ENCODE data around the gene FER. TPM values are rescaled to one million over a fixed set of nuclear protein-coding genes. Genes with fewer than 3 reads are reported as not detected.

The FER gene
- total and polyA plus RNA-seq, 10 donors = 0.96 to 38.8 (median 21.2) TPM

GRCh38 chr5:109028608-109029299 lies 281.1 kb downstream of the FER start:
- H3K9me3 ChIP-seq = peaks cover 0 to 9% (median 5%) of the 10 kb centered on the region in 8 donors
- DNase-seq = no peak
- intact Hi-C loops (cut with DNase I; ENCODE audit: low total_unique reads) = no loop called here
- no peaks in the 10 kb centered on the region for H3K27me3 ChIP-seq (replicated peaks in 1 of 7)
- no peak overlapping the region for H3K27ac ChIP-seq
- no peak overlapping the region for H3K4me3 ChIP-seq
- 75 to 85% (median 82%) methylated on average over 2 of the region's 2 CpGs for WGBS, 5 donors
- TF ChIP-seq CTCF (IDR thresholded peaks at IDR 0.05 in 8 of 11, conservative IDR thresholded peaks at IDR 0.05 in 3 of 11) = no peak
- TF ChIP-seq POLR2A (IDR thresholded peaks at IDR 0.05) = no peak
- TF ChIP-seq POLR2AphosphoS5 (IDR thresholded peaks at IDR 0.05) = no peak
- peaks cover 0 to 9% (median 2%) of the 10 kb centered on the region in 6 donors for H3K36me3 ChIP-seq
- H3K4me1 ChIP-seq = no peaks in the 10 kb centered on the region

GRCh38 chr5:109029847-109030246 lies 282.1 kb downstream of the FER start:
- Histone ChIP-seq H3K36me3 (no peaks in the 10 kb centered on the region), H3K27me3 (replicated peaks in 1 of 7) (no peaks in the 10 kb centered on the region), H3K4me3 (no peak overlapping the region), H3K9me3 (no peaks in the 10 kb centered on the region), H3K27ac (no peak overlapping the region), H3K4me1 (no peaks in the 10 kb centered on the region)
- intact Hi-C loops (cut with DNase I; ENCODE audit: low total_unique reads) = no loop called here
- DNase-seq = no peak
- TF ChIP-seq POLR2A (IDR thresholded peaks at IDR 0.05) (no peak), CTCF (IDR thresholded peaks at IDR 0.05 in 8 of 11, conservative IDR thresholded peaks at IDR 0.05 in 3 of 11) (no peak), POLR2AphosphoS5 (IDR thresholded peaks at IDR 0.05) (no peak)
- 93 to 100% (median 96%) methylated on average over 1 of the region's 1 CpG for WGBS, 5 donors

GRCh38 chr5:109030360-109031143 lies 282.9 kb downstream of the FER start:
- Histone ChIP-seq H3K4me1 (no peaks in the 10 kb centered on the region), H3K9me3 (no peaks in the 10 kb centered on the region), H3K36me3 (no peaks in the 10 kb centered on the region), H3K27me3 (replicated peaks in 1 of 7) (no peaks in the 10 kb centered on the region), H3K4me3 (no peak overlapping the region), H3K27ac (no peak overlapping the region)
- intact Hi-C loops (cut with DNase I; ENCODE audit: low total_unique reads) = no loop called here
- TF ChIP-seq CTCF (IDR thresholded peaks at IDR 0.05 in 8 of 11, conservative IDR thresholded peaks at IDR 0.05 in 3 of 11) = no peak
- TF ChIP-seq POLR2AphosphoS5 (IDR thresholded peaks at IDR 0.05) = no peak
- no peak for TF ChIP-seq POLR2A (IDR thresholded peaks at IDR 0.05)
- 88 to 93% (median 89%) methylated on average over 2 of the region's 2 CpGs for WGBS, 5 donors
- no peak for DNase-seq

- Histone ChIP-seq H3K36me3 (no peaks in the 10 kb centered on the region), H3K4me3 (no peak overlapping the region), H3K4me1 (no peaks in the 10 kb centered on the region), H3K27me3 (replicated peaks in 1 of 7) (no peaks in the 10 kb centered on the region), H3K27ac (no peak overlapping the region), H3K9me3 (no peaks in the 10 kb centered on the region)
- no peak for DNase-seq
- no peak for TF ChIP-seq CTCF (IDR thresholded peaks at IDR 0.05 in 8 of 11, conservative IDR thresholded peaks at IDR 0.05 in 3 of 11)
- TF ChIP-seq POLR2A (IDR thresholded peaks at IDR 0.05) = no peak
- no peak for TF ChIP-seq POLR2AphosphoS5 (IDR thresholded peaks at IDR 0.05)
- intact Hi-C loops (cut with DNase I; ENCODE audit: low total_unique reads) = no loop called here
- WGBS, 5 donors = 71 to 88% (median 79%) methylated on average over 1 of the region's 1 CpG
These were observed 286.6 kb downstream of the FER start for GRCh38 chr5:109034306-109034705.
